GM23338 (cell line): ENCODE data around the gene TSACC. TPM values are rescaled to one million over a fixed set of nuclear protein-coding genes. Genes with fewer than 3 reads are reported as not detected.

Source experiments
- ATAC-seq: fragments of 200-7000 bp; cut with Tn5 transposase; 3 replicates; pipeline ENCODE4 v1.9.1; 2020
- DNase-seq: peaks from one replicate; pipeline ENCODE4 v3.0.0-alpha.2; 2015; ENCODE audit warnings: low spot score
- H2AFZ ChIP-seq: fragments of 200-600 bp; sonication (generic); 2 replicates; pipeline ENCODE4 v1.8.0; 2016; ENCODE audit warnings: antibody characterized with exemption, mild to moderate bottlenecking, moderate library complexity
- H3F3A ChIP-seq: fragments of 200-600 bp; sonication (generic); replicated peaks from 2 replicates; pipeline ENCODE4 v1.8.0; 2017; ENCODE audit warnings: antibody characterized with exemption, mixed run types, low read depth
- H3K27ac ChIP-seq: fragments of 200-600 bp; sonication (generic); 2 replicates; pipeline ENCODE4 v1.6.1; 2016; ENCODE audit warnings: low read depth
- H3K27me3 ChIP-seq: fragments of 200-600 bp; sonication (generic); 2 replicates; pipeline ENCODE4 v1.8.0; 2016; ENCODE audit warnings: mild to moderate bottlenecking, mixed run types, moderate library complexity; ENCODE audit not compliant: insufficient read depth
- H3K36me3 ChIP-seq: fragments of 200-600 bp; sonication (generic); 2 replicates; pipeline ENCODE4 v1.8.0; 2016; ENCODE audit warnings: mild to moderate bottlenecking; ENCODE audit not compliant: insufficient read depth
- H3K4me1 ChIP-seq: fragments of 200-600 bp; sonication (generic); 2 replicates; pipeline ENCODE4 v1.8.0; 2016; ENCODE audit warnings: mild to moderate bottlenecking, moderate library complexity; ENCODE audit not compliant: insufficient read depth
- H3K4me2 ChIP-seq: fragments of 200-600 bp; sonication (generic); 2 replicates; pipeline ENCODE4 v1.7.1; 2017; ENCODE audit warnings: mixed run types
- H3K4me3 ChIP-seq: fragments of 200-600 bp; sonication (generic); 2 replicates; pipeline ENCODE4 v1.6.1; 2016; ENCODE audit warnings: mixed run types
- H3K79me2 ChIP-seq: fragments of 200-600 bp; sonication (generic); replicated peaks from 2 replicates; pipeline ENCODE4 v1.8.0; 2017; ENCODE audit warnings: mild to moderate bottlenecking; ENCODE audit not compliant: insufficient read depth
- H3K9me2 ChIP-seq: fragments of 200-600 bp; sonication (generic); 2 replicates; pipeline ENCODE4 v1.8.0; 2017; ENCODE audit not compliant: insufficient read depth
- H4K20me1 ChIP-seq: fragments of 200-600 bp; sonication (generic); replicated peaks from 2 replicates; pipeline ENCODE4 v1.8.0; 2017; ENCODE audit warnings: mild to moderate bottlenecking; ENCODE audit not compliant: insufficient read depth
- H3K27ac Mint-ChIP-seq: 2 replicates; pipeline ENCODE4 v1.8.0; 2020; ENCODE audit warnings: inconsistent platforms, mild to moderate bottlenecking, moderate library complexity, mixed read lengths
- H3K27me3 Mint-ChIP-seq: 3 replicates; pipeline ENCODE4 v1.8.0; 2022; ENCODE audit warnings: low read depth, mild to moderate bottlenecking, moderate library complexity, mixed read lengths, inconsistent platforms; ENCODE audit not compliant: insufficient read depth, poor library complexity
- H3K36me3 Mint-ChIP-seq: 3 replicates; pipeline ENCODE4 v1.8.0; 2021; ENCODE audit warnings: low read depth, mild to moderate bottlenecking, inconsistent platforms, moderate library complexity, mixed read lengths
- H3K4me1 Mint-ChIP-seq: 3 replicates; pipeline ENCODE4 v1.8.0; 2020; ENCODE audit warnings: mild to moderate bottlenecking, inconsistent platforms, mixed read lengths
- H3K4me3 Mint-ChIP-seq: 3 replicates; pipeline ENCODE4 v1.8.0; 2021; ENCODE audit warnings: moderate library complexity, mild to moderate bottlenecking, inconsistent platforms, mixed read lengths
- H3K9me3 Mint-ChIP-seq: 3 replicates; pipeline ENCODE4 v1.8.0; 2020; ENCODE audit warnings: moderate library complexity, mild to moderate bottlenecking, inconsistent platforms, mixed read lengths
- CREB1 ChIP-seq: fragments of 250-450 bp; sonication (Bioruptor Pico); IDR thresholded peaks from 2 replicates; pipeline ENCODE4 v1.5.0; 2020; ENCODE audit warnings: low read depth, mild to moderate bottlenecking, moderate library complexity
- CTCF ChIP-seq, 2 experiments: fragments of 200-600 bp in 1 of 2; sonication (generic) in 1 of 2; conservative IDR thresholded peaks; 2 replicates each; pipeline versions ENCODE4 v1.5.1 to v1.6.1; 2016 to 2017; ENCODE audit warnings: antibody characterized with exemption in 2 of 2, low read depth in 2 of 2, mild to moderate bottlenecking in 2 of 2, moderate library complexity in 1 of 2
- ETS1 ChIP-seq: IDR thresholded peaks from 2 replicates; pipeline ENCODE4 v1.6.1; 2016; ENCODE audit warnings: antibody characterized with exemption
- EZH2 ChIP-seq: fragments of 200-600 bp; sonication (generic); IDR thresholded peaks from one replicate; pipeline ENCODE4 v1.8.0; 2017; ENCODE audit warnings: antibody characterized with exemption, mild to moderate bottlenecking, low read depth; ENCODE audit not compliant: unreplicated experiment
- EZH2phosphoT487 ChIP-seq: fragments of 200-600 bp; sonication (generic); IDR thresholded peaks from one replicate; pipeline ENCODE4 v1.8.1; 2018; ENCODE audit warnings: antibody characterized with exemption; ENCODE audit not compliant: unreplicated experiment
- JUNB ChIP-seq: IDR thresholded peaks from one replicate; pipeline ENCODE4 v1.6.1; 2016; ENCODE audit warnings: antibody characterized with exemption; ENCODE audit not compliant: unreplicated experiment
- NANOG ChIP-seq: IDR thresholded peaks from 2 replicates; pipeline ENCODE4 v1.6.1; 2016; ENCODE audit warnings: antibody characterized with exemption, borderline replicate concordance
- POLR2AphosphoS5 ChIP-seq: IDR thresholded peaks from 2 replicates; pipeline ENCODE4 v1.6.1; 2016; ENCODE audit warnings: antibody characterized with exemption, low read depth
- STAT1 ChIP-seq: IDR thresholded peaks from one replicate; pipeline ENCODE4 v1.6.1; 2016; ENCODE audit warnings: antibody characterized with exemption; ENCODE audit not compliant: unreplicated experiment
- ZNF114 ChIP-seq: fragments of 250-450 bp; sonication (Bioruptor Pico); IDR thresholded peaks from 2 replicates; pipeline ENCODE4 v1.5.0; 2020; ENCODE audit warnings: mild to moderate bottlenecking, moderate library complexity
- ZNF331 ChIP-seq: fragments of 250-450 bp; sonication (Bioruptor Pico); IDR thresholded peaks from 2 replicates; pipeline ENCODE4 v1.5.0; 2020; ENCODE audit warnings: low read depth, mild to moderate bottlenecking, moderate library complexity
- ZNF462 ChIP-seq: fragments of 250-450 bp; sonication (Bioruptor Pico); IDR thresholded peaks from 2 replicates; pipeline ENCODE4 v1.5.0; 2020; ENCODE audit warnings: mild to moderate bottlenecking, moderate library complexity
- polyA plus RNA-seq: library from polyadenylated mRNA; unstranded; fragments of >200 nt; fragmentation: Nextera tagmentation; extraction: Ambion mirVana; gene quantifications from 2 replicates; pipeline ENCODE4 v1.2.1, GENCODE V29; 2016
- total RNA-seq: library from RNA; depleted of rRNA; stranded (reverse); fragments of >200 nt; shearing (Covaris generic); gene quantifications from 2 replicates; pipeline ENCODE4 v1.2.3, GENCODE V29; 2014
- TF ChIP-seq, protein P1 (sequence below): IDR thresholded peaks from one replicate; pipeline ENCODE4 v1.6.1; 2018; ENCODE audit warnings: antibody characterized with exemption; ENCODE audit not compliant: unreplicated experiment

The TSACC gene
- total and polyA plus RNA-seq, 2 experiments from 2014 or later, result 2.5 to 9.8 TPM

DNA sequence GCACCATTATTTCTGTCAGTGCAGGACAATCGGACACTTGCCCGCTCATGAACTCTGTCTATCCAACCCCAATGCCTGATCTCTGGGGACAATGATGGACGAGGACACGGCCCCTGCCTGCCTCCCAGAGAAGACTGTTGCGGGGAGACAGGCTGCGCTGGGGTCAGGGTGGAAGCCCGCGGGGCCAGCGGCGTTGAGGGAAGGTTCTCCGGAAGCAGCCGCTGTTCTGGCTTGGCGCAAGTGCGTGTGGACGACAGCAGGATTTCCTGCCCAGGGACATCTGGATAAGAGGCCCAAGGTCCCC lies 49.5 kb downstream of the TSACC start:
- peak; percentile 1; the same call in 1 of the 3 replicates for ATAC-seq
- TF ChIP-seq JUNB (no peak), ETS1 (0 out of 2 replicates have a peak, but pooled peaks have one; percentile 17), CREB1 (CRISPR knock-in tag) (no peak), ZNF114 (CRISPR knock-in tag) (no peak), ZNF462 (CRISPR knock-in tag) (no peak), POLR2AphosphoS5 (no peak), EZH2phosphoT487 (no peak), NANOG (no peak), STAT1 (no peak), EZH2 (peak; percentile 44), CTCF (conservative IDR thresholded peaks at IDR 0.05; ENCODE audit: low read depth in 2 of 2) (no peak), ZNF331 (CRISPR knock-in tag) (no peak)
- TF ChIP-seq, protein P1, sequence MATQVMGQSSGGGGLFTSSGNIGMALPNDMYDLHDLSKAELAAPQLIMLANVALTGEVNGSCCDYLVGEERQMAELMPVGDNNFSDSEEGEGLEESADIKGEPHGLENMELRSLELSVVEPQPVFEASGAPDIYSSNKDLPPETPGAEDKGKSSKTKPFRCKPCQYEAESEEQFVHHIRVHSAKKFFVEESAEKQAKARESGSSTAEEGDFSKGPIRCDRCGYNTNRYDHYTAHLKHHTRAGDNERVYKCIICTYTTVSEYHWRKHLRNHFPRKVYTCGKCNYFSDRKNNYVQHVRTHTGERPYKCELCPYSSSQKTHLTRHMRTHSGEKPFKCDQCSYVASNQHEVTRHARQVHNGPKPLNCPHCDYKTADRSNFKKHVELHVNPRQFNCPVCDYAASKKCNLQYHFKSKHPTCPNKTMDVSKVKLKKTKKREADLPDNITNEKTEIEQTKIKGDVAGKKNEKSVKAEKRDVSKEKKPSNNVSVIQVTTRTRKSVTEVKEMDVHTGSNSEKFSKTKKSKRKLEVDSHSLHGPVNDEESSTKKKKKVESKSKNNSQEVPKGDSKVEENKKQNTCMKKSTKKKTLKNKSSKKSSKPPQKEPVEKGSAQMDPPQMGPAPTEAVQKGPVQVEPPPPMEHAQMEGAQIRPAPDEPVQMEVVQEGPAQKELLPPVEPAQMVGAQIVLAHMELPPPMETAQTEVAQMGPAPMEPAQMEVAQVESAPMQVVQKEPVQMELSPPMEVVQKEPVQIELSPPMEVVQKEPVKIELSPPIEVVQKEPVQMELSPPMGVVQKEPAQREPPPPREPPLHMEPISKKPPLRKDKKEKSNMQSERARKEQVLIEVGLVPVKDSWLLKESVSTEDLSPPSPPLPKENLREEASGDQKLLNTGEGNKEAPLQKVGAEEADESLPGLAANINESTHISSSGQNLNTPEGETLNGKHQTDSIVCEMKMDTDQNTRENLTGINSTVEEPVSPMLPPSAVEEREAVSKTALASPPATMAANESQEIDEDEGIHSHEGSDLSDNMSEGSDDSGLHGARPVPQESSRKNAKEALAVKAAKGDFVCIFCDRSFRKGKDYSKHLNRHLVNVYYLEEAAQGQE, result no peak
- peak overlapping the region; percentile 67 for H3K4me3 Mint-ChIP-seq
- Histone ChIP-seq H3K4me2 (peak overlapping the region; percentile 84), H3K9me2 (no peaks in the 10 kb centered on the region), H3F3A (peaks cover 27% of the 10 kb centered on the region), H3K27me3 (peaks cover 68% of the 10 kb centered on the region), H3K79me2 (no peaks in the 10 kb centered on the region), H2AFZ (peak overlapping the region; percentile 87), H3K36me3 (no peaks in the 10 kb centered on the region), H3K4me1 (peaks cover 44% of the 10 kb centered on the region), H3K4me3 (peak overlapping the region; percentile 63), H4K20me1 (no peaks in the 10 kb centered on the region), H3K27ac (no peak overlapping the region)
- peaks cover 71% of the 10 kb centered on the region for H3K27me3 Mint-ChIP-seq
- H3K4me1 Mint-ChIP-seq, result peaks cover 54% of the 10 kb centered on the region
- peak; percentile 59 for DNase-seq
- no peaks in the 10 kb centered on the region for H3K9me3 Mint-ChIP-seq
- no peaks in the 10 kb centered on the region for H3K36me3 Mint-ChIP-seq
- H3K27ac Mint-ChIP-seq, result no peak overlapping the region
